SK-N-MC (cell line): ENCODE measurements around the gene DIPK2A.

ENCODE experiments used
- DNase-seq: peaks from one replicate; pipeline ENCODE4 v3.0.0-alpha.2; 2011; ENCODE audit warnings: low read depth, low spot score
- H3K27ac ChIP-seq: fragments of 200-600 bp; sonication (generic); 2 replicates; pipeline ENCODE4 v1.5.1; 2016; ENCODE audit warnings: mixed run types
- H3K36me3 ChIP-seq: fragments of 200-600 bp; sonication (generic); 2 replicates; pipeline ENCODE4 v1.6.1; 2017; ENCODE audit warnings: antibody characterized with exemption, low read length, mixed read lengths; ENCODE audit not compliant: insufficient read depth
- H3K4me3 ChIP-seq: fragments of 200-600 bp; sonication (generic); 2 replicates; pipeline ENCODE4 v1.5.1; 2016
- H3K9ac ChIP-seq: fragments of 200-600 bp; sonication (generic); 2 replicates; pipeline ENCODE4 v1.8.0; 2017; ENCODE audit warnings: mixed run types, mixed read lengths; ENCODE audit not compliant: insufficient read length
- H3K9me3 ChIP-seq: fragments of 200-600 bp; sonication (generic); 2 replicates; pipeline ENCODE4 v1.6.1; 2017; ENCODE audit warnings: low read depth, mild to moderate bottlenecking, antibody characterized with exemption, low read length, moderate library complexity, mixed read lengths
- EZH2 ChIP-seq: fragments of 200-600 bp; sonication (generic); IDR thresholded peaks from one replicate; pipeline ENCODE4 v1.6.1; 2017; ENCODE audit warnings: antibody characterized with exemption
- FOXP2 ChIP-seq: optimal IDR thresholded peaks from 2 replicates; pipeline ENCODE3; 2011; ENCODE audit warnings: mild to moderate bottlenecking, moderate library complexity; ENCODE audit not compliant: insufficient read depth; ENCODE audit errors: extremely low read length, control extremely low read depth
- POLR2AphosphoS5 ChIP-seq: IDR thresholded peaks from 2 replicates; pipeline ENCODE4 v1.6.1; 2012; ENCODE audit warnings: mild to moderate bottlenecking, low read depth, low read length, borderline replicate concordance

The DIPK2A gene

GRCh38 chr3:143952569-143953072 is 19.0 kb upstream of the DIPK2A start:
- Histone ChIP-seq H3K27ac (no peak overlapping the region), H3K9ac (no peak overlapping the region), H3K4me3 (no peak overlapping the region), H3K9me3 (no peaks in the 10 kb centered on the region), H3K36me3 (no peaks in the 10 kb centered on the region)
- no peak for DNase-seq
- TF ChIP-seq FOXP2 (no peak), EZH2 (no peak), POLR2AphosphoS5 (no peak)

GRCh38 chr3:143955113-143955512 is 16.5 kb upstream of the DIPK2A start:
- H3K27ac ChIP-seq: no peak overlapping the region
- H3K9me3 ChIP-seq: peaks cover 4% of the 10 kb centered on the region; the same call in 1 of the 2 replicates
- no peak overlapping the region for H3K9ac ChIP-seq
- TF ChIP-seq FOXP2: no peak
- no peak for TF ChIP-seq EZH2
- no peak for TF ChIP-seq POLR2AphosphoS5
- DNase-seq: no peak
- H3K4me3 ChIP-seq: no peak overlapping the region
- no peaks in the 10 kb centered on the region for H3K36me3 ChIP-seq

- TF ChIP-seq POLR2AphosphoS5: no peak
- H3K27ac ChIP-seq: no peak overlapping the region
- no peaks in the 10 kb centered on the region for H3K36me3 ChIP-seq
- no peak for DNase-seq
- peaks cover 4% of the 10 kb centered on the region; the same call in 1 of the 2 replicates for H3K9me3 ChIP-seq
- no peak overlapping the region for H3K4me3 ChIP-seq
- no peak overlapping the region for H3K9ac ChIP-seq
Measured at GRCh38 chr3:143956838-143957237, 14.8 kb upstream of the DIPK2A start.

- Histone ChIP-seq H3K36me3 (no peaks in the 10 kb centered on the region), H3K9ac (no peak overlapping the region), H3K4me3 (no peak overlapping the region), H3K27ac (no peak overlapping the region), H3K9me3 (peaks cover 4% of the 10 kb centered on the region; the same call in 1 of the 2 replicates)
- no peak for DNase-seq
- no peak for TF ChIP-seq POLR2AphosphoS5
- TF ChIP-seq EZH2: no peak
- TF ChIP-seq FOXP2: no peak
Measured at GRCh38 chr3:143957453-143957852, 14.2 kb upstream of the DIPK2A start.

- Histone ChIP-seq H3K9me3 (peaks cover 4% of the 10 kb centered on the region; the same call in 1 of the 2 replicates), H3K4me3 (no peak overlapping the region), H3K36me3 (no peaks in the 10 kb centered on the region), H3K27ac (no peak overlapping the region), H3K9ac (no peak overlapping the region)
- no peak for TF ChIP-seq FOXP2
- no peak for TF ChIP-seq EZH2
- no peak for TF ChIP-seq POLR2AphosphoS5
- DNase-seq: no peak
Measured at GRCh38 chr3:143958966-143959365, 12.7 kb upstream of the DIPK2A start.

- no peak for DNase-seq
- H3K9me3 ChIP-seq: peaks cover 4% of the 10 kb centered on the region; the same call in 1 of the 2 replicates
- TF ChIP-seq FOXP2: no peak
- H3K9ac ChIP-seq: no peak overlapping the region
- H3K36me3 ChIP-seq: no peaks in the 10 kb centered on the region
- H3K27ac ChIP-seq: no peak overlapping the region
- no peak overlapping the region for H3K4me3 ChIP-seq
Measured at GRCh38 chr3:143961342-143961741, 10.3 kb upstream of the DIPK2A start.

GRCh38 chr3:143963946-143964345 is 7.7 kb upstream of the DIPK2A start:
- TF ChIP-seq EZH2 (no peak), POLR2AphosphoS5 (no peak), FOXP2 (no peak)
- Histone ChIP-seq H3K9ac (no peak overlapping the region), H3K9me3 (peaks cover 3% of the 10 kb centered on the region; the same call in 1 of the 2 replicates), H3K27ac (no peak overlapping the region), H3K4me3 (no peak overlapping the region), H3K36me3 (no peaks in the 10 kb centered on the region)
- no peak for DNase-seq

- Histone ChIP-seq H3K4me3 (peak overlapping the region; percentile 92), H3K36me3 (no peaks in the 10 kb centered on the region), H3K9ac (peak overlapping the region; percentile 89), H3K9me3 (no peaks in the 10 kb centered on the region), H3K27ac (peak overlapping the region; percentile 95)
- no peak for DNase-seq
- TF ChIP-seq EZH2 (no peak), POLR2AphosphoS5 (no peak), FOXP2 (no peak)
Measured at GRCh38 chr3:143970773-143971358, 757 bp upstream of the DIPK2A start.

- no peaks in the 10 kb centered on the region for H3K9me3 ChIP-seq
- no peaks in the 10 kb centered on the region for H3K36me3 ChIP-seq
- no peak for DNase-seq
- peak overlapping the region; percentile 95 for H3K27ac ChIP-seq
- TF ChIP-seq EZH2 (no peak), POLR2AphosphoS5 (no peak), FOXP2 (no peak)
- H3K9ac ChIP-seq: peak overlapping the region; percentile 89
- peak overlapping the region; percentile 92 for H3K4me3 ChIP-seq
Measured at GRCh38 chr3:143972155-143972504, 507 bp downstream of the DIPK2A start.
